Measurements from ENCODE around the gene FGFR2.

GRCh38 chr10:121577568-121577967 is 20.7 kb downstream of the FGFR2 start:
- TF ChIP-seq EGR1 (IDR thresholded peaks at IDR 0.05; ENCODE audit: low read depth) (no peak), ELF1 (IDR thresholded peaks at IDR 0.05; ENCODE audit: borderline replicate concordance, low read depth) (no peak), TCF7L2 (IDR thresholded peaks at IDR 0.05; ENCODE audit: borderline replicate concordance, extremely low read depth, insufficient read depth, insufficient read length) (no peak), YY1 (IDR thresholded peaks at IDR 0.05; ENCODE audit: extremely low read depth, insufficient replicate concordance, low read depth, low read length) (no peak), SP1 (IDR thresholded peaks at IDR 0.05; ENCODE audit: low read depth) (no peak)
- TF ChIP-seq, protein P1, sequence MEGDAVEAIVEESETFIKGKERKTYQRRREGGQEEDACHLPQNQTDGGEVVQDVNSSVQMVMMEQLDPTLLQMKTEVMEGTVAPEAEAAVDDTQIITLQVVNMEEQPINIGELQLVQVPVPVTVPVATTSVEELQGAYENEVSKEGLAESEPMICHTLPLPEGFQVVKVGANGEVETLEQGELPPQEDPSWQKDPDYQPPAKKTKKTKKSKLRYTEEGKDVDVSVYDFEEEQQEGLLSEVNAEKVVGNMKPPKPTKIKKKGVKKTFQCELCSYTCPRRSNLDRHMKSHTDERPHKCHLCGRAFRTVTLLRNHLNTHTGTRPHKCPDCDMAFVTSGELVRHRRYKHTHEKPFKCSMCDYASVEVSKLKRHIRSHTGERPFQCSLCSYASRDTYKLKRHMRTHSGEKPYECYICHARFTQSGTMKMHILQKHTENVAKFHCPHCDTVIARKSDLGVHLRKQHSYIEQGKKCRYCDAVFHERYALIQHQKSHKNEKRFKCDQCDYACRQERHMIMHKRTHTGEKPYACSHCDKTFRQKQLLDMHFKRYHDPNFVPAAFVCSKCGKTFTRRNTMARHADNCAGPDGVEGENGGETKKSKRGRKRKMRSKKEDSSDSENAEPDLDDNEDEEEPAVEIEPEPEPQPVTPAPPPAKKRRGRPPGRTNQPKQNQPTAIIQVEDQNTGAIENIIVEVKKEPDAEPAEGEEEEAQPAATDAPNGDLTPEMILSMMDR (IDR thresholded peaks at IDR 0.05 in 2 of 3, conservative IDR thresholded peaks at IDR 0.05 in 1 of 3; ENCODE audit: borderline replicate concordance in 1 of 3, insufficient read depth in 1 of 3, low read depth in 2 of 3, low read length in 2 of 3) = no peak
